Neuron (in vitro differentiated cells): ENCODE results near the gene SLC4A4.

Source experiments
- H2AFZ ChIP-seq: one replicate; pipeline ENCODE4 v1.6.1; 2013; ENCODE audit warnings: low read depth, mild to moderate bottlenecking, inconsistent platforms, low read length, moderate library complexity
- H3K27me3 ChIP-seq: one replicate; pipeline ENCODE4 v1.6.1; 2013; ENCODE audit warnings: low read length; ENCODE audit not compliant: insufficient read depth
- H3K36me3 ChIP-seq: one replicate; pipeline ENCODE4 v1.6.1; 2013; ENCODE audit warnings: low read length; ENCODE audit not compliant: insufficient read depth
- H3K4me1 ChIP-seq: one replicate; pipeline ENCODE4 v1.6.1; 2013; ENCODE audit warnings: low read length; ENCODE audit not compliant: insufficient read depth
- H3K4me3 ChIP-seq: 2 replicates; pipeline ENCODE4 v1.5.1; 2013; ENCODE audit warnings: mild to moderate bottlenecking, low read length, moderate library complexity
- H3K9me3 ChIP-seq: one replicate; pipeline ENCODE4 v1.6.1; 2013; ENCODE audit warnings: low read length

The SLC4A4 gene

GRCh38 chr4:71614621-71615020 is 275.8 kb downstream of the SLC4A4 start:
- H3K9me3 ChIP-seq, result no peaks in the 10 kb centered on the region
- no peak overlapping the region for H3K4me3 ChIP-seq
- no peak overlapping the region for H2AFZ ChIP-seq
- H3K4me1 ChIP-seq, result no peaks in the 10 kb centered on the region
- H3K27me3 ChIP-seq, result no peaks in the 10 kb centered on the region
- no peaks in the 10 kb centered on the region for H3K36me3 ChIP-seq

DNA sequence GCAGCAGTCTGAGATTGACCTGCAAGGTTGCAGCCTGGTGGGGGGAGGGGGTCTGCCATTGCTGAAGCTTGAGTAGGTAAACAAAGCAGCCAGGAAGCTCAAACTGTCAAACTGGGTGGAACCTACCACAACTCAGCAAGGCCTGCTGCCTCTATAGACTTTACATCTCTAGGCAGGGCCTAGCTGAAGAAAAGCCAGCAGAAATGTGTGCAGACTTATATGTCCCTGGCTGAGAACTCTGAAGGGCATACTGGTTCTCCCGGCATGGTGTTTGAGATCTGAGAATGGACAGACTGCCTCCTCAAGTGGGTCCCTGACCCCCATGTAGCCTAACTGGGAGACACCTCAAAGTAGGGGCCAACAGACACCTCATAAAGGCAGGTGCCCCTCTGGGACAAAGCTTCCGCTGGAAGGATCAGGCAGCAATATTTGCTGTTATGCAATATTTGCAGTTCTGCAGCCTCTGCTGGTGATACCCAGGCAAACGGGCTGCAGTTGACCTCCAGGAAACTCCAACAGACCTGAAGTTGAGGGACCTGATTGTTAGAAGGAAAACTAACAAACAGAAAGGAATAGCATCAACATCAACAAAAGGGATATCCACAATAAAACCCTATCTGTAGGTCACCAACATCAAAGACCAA is 277.5 kb downstream of the SLC4A4 start:
- no peak overlapping the region for H2AFZ ChIP-seq
- H3K9me3 ChIP-seq, result no peaks in the 10 kb centered on the region
- H3K4me1 ChIP-seq, result no peaks in the 10 kb centered on the region
- no peaks in the 10 kb centered on the region for H3K36me3 ChIP-seq
- H3K27me3 ChIP-seq, result no peaks in the 10 kb centered on the region
- H3K4me3 ChIP-seq, result no peak overlapping the region
